Lower leg skin (tissue), 4 donors: Measurements from ENCODE around the gene PEAK1. TPM values are rescaled to one million over a fixed set of nuclear protein-coding genes. Genes with fewer than 3 reads are reported as not detected.

Experiments
- DNase-seq, 2 donors: peaks; one replicate each; pipeline ENCODE4 v3.0.0-alpha.2; 2019; ENCODE audit warnings: low spot score in 2 of 2
- H3K4me3 ChIP-seq: fragments of 200-600 bp; sonication (generic); 2 replicates; pipeline ENCODE4 v1.5.1; 2017; ENCODE audit warnings: mild to moderate bottlenecking, low read depth; ENCODE audit not compliant: poor library complexity, severe bottlenecking
- POLR2A ChIP-seq, 2 donors: fragments of 450-650 bp; IDR thresholded peaks; one replicate each; pipeline ENCODE4 v1.6.1; 2016 to 2017; ENCODE audit warnings: antibody characterized with exemption in 2 of 2, mild to moderate bottlenecking in 1 of 2, moderate library complexity in 1 of 2
- WGBS, 2 donors: methylation state at CpG; one replicate each; pipeline ENCODE4 v1.1.5; 2018; 5-methylcytosine and 5-hydroxymethylcytosine counted together
- intact Hi-C: fragments of 100-400 bp; cut with DNase I; formaldehyde crosslinking; loops from one replicate; pipeline ENCODE4 v1.15.0; 2023; ENCODE audit warnings: low total_unique reads
- total RNA-seq, 4 donors: library from RNA; depleted of rRNA; stranded (reverse); fragments of >200 nt; gene quantifications; one replicate each; pipeline ENCODE4 v1.1.0, GENCODE V29; 2016
- TF ChIP-seq, protein P1 (sequence below), 3 donors: fragments of 450-650 bp; IDR thresholded peaks; one replicate each; pipeline ENCODE4 v1.5.1; 2016; ENCODE audit warnings: antibody characterized with exemption in 3 of 3, mild to moderate bottlenecking in 3 of 3, moderate library complexity in 2 of 3

PEAK1 gene
- total RNA-seq, 4 donors from 2014 or later: 23.4 to 38.2 (median 31.0) TPM

DNA sequence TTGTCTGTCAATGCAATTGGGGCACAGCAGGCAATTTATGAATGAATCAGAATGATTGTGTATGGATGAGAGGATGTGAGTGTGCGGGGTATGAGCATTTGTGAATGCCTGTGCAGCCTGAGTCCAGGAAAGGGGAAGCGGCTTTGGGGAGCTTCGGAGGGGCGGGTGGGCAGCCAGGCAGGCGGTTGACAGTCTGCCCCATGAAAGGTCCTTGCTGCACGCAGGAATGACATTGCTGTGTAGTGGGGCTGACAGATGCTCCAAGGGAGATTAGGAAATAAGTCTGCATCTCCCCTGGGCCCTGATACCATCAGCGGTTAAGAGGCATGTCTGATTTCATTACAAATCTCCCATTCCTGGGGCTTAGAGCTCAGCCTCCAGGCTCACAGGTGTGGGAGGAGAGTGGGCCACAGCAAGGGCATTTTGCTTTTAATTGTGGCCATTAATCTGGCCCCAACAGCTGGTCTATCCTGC is 322.6 kb downstream of the PEAK1 start:
- TF ChIP-seq, protein P1, sequence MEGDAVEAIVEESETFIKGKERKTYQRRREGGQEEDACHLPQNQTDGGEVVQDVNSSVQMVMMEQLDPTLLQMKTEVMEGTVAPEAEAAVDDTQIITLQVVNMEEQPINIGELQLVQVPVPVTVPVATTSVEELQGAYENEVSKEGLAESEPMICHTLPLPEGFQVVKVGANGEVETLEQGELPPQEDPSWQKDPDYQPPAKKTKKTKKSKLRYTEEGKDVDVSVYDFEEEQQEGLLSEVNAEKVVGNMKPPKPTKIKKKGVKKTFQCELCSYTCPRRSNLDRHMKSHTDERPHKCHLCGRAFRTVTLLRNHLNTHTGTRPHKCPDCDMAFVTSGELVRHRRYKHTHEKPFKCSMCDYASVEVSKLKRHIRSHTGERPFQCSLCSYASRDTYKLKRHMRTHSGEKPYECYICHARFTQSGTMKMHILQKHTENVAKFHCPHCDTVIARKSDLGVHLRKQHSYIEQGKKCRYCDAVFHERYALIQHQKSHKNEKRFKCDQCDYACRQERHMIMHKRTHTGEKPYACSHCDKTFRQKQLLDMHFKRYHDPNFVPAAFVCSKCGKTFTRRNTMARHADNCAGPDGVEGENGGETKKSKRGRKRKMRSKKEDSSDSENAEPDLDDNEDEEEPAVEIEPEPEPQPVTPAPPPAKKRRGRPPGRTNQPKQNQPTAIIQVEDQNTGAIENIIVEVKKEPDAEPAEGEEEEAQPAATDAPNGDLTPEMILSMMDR (IDR thresholded peaks at IDR 0.05): no peak
- no peak for TF ChIP-seq POLR2A (IDR thresholded peaks at IDR 0.05)
- DNase-seq: no peak
- H3K4me3 ChIP-seq: no peak overlapping the region
- intact Hi-C loops: no loop called here
- WGBS, 2 donors: 87 to 93% methylated on average over 7 of the region's 7 CpGs

DNA sequence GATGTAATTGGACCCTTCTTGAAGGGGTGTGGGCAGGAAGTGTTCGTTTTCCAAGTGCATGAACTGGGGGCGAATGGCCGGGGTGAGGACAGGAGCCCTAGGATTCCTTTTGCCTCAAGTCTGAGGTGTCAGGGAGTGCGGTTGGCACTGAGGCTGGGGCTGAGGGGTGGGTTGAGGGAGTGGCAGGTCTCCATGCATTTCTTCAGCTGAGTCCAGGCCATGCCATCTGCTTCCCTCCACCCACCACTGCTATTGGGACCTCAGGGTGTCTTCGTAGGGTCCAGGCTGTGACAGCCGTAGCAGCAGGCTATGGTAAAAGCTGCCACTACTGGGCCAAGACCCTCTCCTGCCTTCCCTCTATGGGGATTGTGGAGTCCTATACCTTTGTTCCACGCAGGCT is 323.4 kb downstream of the PEAK1 start:
- intact Hi-C loops: no loop called here
- WGBS, 2 donors: 92 to 95% methylated on average over 7 of the region's 7 CpGs
- TF ChIP-seq, protein P1 (IDR thresholded peaks at IDR 0.05): no peak
- no peak for TF ChIP-seq POLR2A (IDR thresholded peaks at IDR 0.05)
- no peak overlapping the region for H3K4me3 ChIP-seq
- no peak for DNase-seq

DNA sequence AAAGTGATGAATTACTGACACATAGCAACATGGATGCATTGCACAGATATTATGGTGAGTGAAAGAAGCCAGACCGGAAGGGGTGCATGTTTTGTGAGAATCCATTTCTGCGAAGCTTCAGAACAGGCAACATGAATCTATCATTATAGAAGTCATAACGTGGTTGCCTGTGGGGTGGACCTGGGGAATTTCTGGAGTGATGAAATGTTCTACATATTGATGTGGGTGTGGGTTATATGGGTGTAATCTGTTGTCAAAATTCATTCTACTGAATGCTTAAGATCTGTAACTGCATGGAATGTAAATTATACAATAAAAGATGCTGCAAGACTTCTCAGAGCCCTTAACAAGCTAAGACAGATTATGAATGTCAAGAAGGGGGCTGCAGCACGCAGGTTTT is 323.8 kb downstream of the PEAK1 start:
- TF ChIP-seq, protein P1 (IDR thresholded peaks at IDR 0.05): no peak
- TF ChIP-seq POLR2A (IDR thresholded peaks at IDR 0.05): no peak
- DNase-seq: no peak
- no peak overlapping the region for H3K4me3 ChIP-seq
- 55 to 59% methylated on average over 4 of the region's 4 CpGs for WGBS, 2 donors
- intact Hi-C loops: no loop called here

DNA sequence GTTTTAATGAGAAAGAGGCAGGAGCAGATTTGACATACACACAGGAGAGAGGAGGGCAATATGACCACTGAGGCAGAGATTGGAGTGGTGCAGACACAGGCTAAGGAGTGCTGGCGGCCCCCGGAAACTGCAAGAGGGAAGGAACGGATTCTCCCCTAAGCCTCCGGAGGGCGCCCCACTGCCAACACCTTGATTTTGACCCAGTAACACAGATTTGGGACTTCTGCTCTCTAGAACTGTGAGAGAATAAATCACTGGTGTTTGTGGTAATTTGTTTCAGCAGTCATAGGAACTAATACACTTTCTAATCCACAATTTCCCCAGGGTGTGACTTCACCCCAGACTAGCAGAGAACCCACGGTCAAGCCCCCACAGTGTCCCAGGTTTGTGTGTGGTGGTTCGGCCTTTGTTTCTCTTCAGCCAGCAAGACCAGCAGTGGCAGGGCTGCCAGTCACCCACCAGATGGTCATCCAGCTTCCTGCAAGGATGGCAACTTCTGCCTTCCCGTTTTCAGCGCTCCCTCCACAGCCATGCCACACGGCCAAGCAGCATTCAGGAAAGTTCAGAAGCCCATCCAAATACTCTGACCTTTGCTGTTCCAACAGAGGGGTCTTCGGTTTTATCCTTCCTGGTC is 325.4 kb downstream of the PEAK1 start:
- no peak for DNase-seq
- TF ChIP-seq, protein P1 (IDR thresholded peaks at IDR 0.05): no peak
- no peak for TF ChIP-seq POLR2A (IDR thresholded peaks at IDR 0.05)
- 87 to 93% methylated on average over 11 of the region's 11 CpGs for WGBS, 2 donors
- intact Hi-C loops: no loop called here
- no peak overlapping the region for H3K4me3 ChIP-seq

DNA sequence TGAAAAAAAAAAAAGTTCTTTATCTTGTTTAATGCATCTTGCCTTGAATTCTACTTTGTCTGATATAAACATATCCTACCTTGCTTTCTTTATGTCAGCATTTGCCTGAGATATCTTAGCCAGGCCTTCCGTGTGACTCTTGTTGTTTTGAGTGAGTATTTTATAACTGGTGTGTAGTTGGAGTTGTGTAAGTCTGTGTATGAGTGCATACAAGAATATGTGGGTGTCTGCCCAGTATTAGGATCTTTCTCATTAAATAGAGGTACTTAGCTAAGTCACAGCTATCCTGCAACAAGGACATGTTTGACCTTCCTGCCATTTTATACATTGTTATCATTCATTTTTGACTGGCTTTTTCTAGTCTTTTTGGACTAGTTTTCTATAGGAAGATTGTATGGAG is 326.5 kb downstream of the PEAK1 start:
- no peak for TF ChIP-seq POLR2A (IDR thresholded peaks at IDR 0.05)
- TF ChIP-seq, protein P1 (IDR thresholded peaks at IDR 0.05): no peak
- DNase-seq: no peak
- H3K4me3 ChIP-seq: no peak overlapping the region
- intact Hi-C loops: no loop called here
- 95 to 100% methylated on average over 1 of the region's 1 CpG for WGBS, 2 donors

DNA sequence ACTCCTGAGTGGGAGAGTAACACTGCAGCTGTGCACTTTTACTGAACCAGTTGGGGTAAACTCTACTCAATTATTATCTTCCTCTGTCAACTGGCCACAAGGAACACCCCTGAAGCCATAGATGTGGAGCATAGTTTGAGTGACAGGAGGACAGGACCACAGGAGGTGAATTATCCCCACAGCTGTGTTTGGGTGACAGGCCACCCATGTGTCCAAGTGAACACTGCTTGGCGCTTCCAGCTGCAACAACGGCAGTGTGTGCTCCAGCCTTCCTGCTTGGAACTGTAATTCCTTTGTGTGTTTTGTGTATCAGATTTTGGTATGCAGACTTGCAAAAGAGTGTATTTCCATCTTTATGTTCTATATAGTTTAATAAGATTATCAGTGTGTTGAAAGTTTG is 328.8 kb downstream of the PEAK1 start:
- no peak for TF ChIP-seq POLR2A (IDR thresholded peaks at IDR 0.05)
- TF ChIP-seq, protein P1 (IDR thresholded peaks at IDR 0.05): no peak
- intact Hi-C loops: no loop called here
- WGBS, 2 donors: 88% methylated on average over 2 of the region's 2 CpGs
- H3K4me3 ChIP-seq: no peak overlapping the region
- DNase-seq: no peak
